ENCODE measurements around the gene SMAP2. TPM values are rescaled to one million over a fixed set of nuclear protein-coding genes. Genes with fewer than 3 reads are reported as not detected.

SMAP2 gene
- total and polyA plus RNA-seq, 2 of the 4 experiments (the other 2 are of a cell fraction), result 30.1 to 31.0 TPM

DNA sequence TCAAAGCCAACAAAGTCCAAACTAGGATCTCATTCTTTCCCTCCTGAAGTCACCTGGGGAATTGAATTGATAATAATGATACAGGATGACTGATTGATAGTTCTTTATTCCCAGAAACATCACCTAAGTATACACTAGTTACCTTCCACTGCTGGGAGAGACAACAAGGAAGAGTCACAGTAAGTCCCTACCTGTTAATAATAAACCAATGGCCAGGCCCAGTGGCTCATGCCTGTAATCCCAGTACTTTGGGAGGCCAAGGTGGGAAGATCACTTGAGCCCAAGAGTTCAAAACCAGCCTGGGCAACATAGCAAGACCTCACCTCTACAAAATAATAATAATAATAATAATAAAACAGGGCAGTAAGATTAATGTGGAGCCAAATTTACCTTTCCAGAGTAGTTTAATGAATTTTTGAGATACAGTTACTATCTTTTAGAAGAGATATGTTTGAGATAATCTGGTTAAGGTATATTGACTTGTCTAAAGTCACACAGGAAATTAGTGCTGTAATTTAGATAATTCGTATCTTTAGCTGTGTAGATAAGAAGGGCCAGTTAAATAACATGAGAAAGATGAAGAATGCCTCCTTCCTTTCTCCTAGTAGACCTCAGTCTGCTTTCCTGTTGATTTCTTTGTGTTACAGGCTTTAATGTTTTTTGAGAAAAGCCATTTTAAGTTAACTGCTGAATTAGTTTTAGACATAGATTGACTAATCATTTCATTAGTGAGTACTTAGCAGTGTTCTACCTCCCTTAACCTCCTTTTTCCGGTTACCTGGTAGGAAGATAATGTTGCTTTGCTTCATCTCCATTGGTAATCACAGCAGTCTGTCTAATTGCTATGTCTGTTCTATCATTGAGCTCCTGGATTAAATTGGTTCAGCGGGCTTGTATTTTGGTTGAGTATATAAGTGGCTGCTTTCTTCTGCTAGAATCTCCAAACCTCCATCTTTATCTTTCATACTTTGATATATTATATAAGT is 22.0 kb downstream of the SMAP2 start:
- H3K4me2 ChIP-seq (ENCODE audit: low read depth, low read length), result peak overlapping the region; percentile 27; the same call in 1 of the 2 replicates
- no CpG with 5 or more reads among the region's 3 CpGs for WGBS, 2 experiments (ENCODE audit: extremely low coverage in 2 of 2, insufficient read length in 1 of 2)
- no peak overlapping the region for H2AFZ ChIP-seq (replicated peaks; ENCODE audit: low read length, poor library complexity)
- H3K9me3 ChIP-seq (ENCODE audit: control insufficient read depth, insufficient read depth, low read length), result no peaks in the 10 kb centered on the region
- H3K27ac ChIP-seq (ENCODE audit: insufficient read depth, low read length), result no peak overlapping the region
- DNase-seq, result no peak
- H3K4me1 ChIP-seq (ENCODE audit: control insufficient read depth, insufficient read depth, low read length), result peaks cover 10% of the 10 kb centered on the region
- H4K8ac ChIP-seq (ENCODE audit: low read depth in 2 of 2, low read length in 2 of 2), result peak overlapping the region in 1 of 2 experiments; percentile 61; a peak in 1 of 4 replicates
- H3K4ac ChIP-seq (ENCODE audit: low read depth, low read length), result no peak overlapping the region
- H2AK9ac ChIP-seq (replicated peaks; ENCODE audit: low read depth, low read length, poor library complexity), result no peak overlapping the region
- peaks cover 28 to 85% of the 10 kb centered on the region in 2 experiments for H3K79me1 ChIP-seq (ENCODE audit: low read depth in 1 of 2, low read length in 2 of 2)
- no TSS peak for BruUV-seq (replicated peaks)
- H3K27me3 ChIP-seq (ENCODE audit: control insufficient read depth, insufficient read depth, low read length), result no peaks in the 10 kb centered on the region
- H4K91ac ChIP-seq (ENCODE audit: insufficient read depth, low read depth, low read length), result 0 out of 2 replicates have a peak overlapping the region, but pooled peaks have one; percentile 10
- ChIA-PET CTCF (interaction anchor here (1.0 kb wide), 1 partner anchor 9 kb away, joined by 3 read pairs; no protein-coding TSS in a partner anchor), POLR2A (ENCODE audit: unreplicated experiment) (no interaction called here)
- peak overlapping the region; percentile 52; the same call in 1 of the 2 replicates for H3K18ac ChIP-seq (ENCODE audit: low read depth, low read length)
- peaks cover 7% of the 10 kb centered on the region for H3K9me1 ChIP-seq (ENCODE audit: insufficient read depth, low read length)
- H3K14ac ChIP-seq (replicated peaks; ENCODE audit: low read depth, low read length), result 0 out of 2 replicates have a peak overlapping the region, but pooled peaks have one; percentile 10
- H3K9ac ChIP-seq (ENCODE audit: low read depth, low read length), result no peak overlapping the region
- dilution Hi-C loops (cut with HindIII; ENCODE audit: low sequenced_read_pairs, unreplicated experiment), result no loop called here
- H2BK5ac ChIP-seq (ENCODE audit: low read depth, low read length, poor library complexity, severe bottlenecking), result peak overlapping the region; percentile 41
- in situ Hi-C loops (cut with MboI; ENCODE audit: low sequenced_read_pairs), result no loop called here
- no peak overlapping the region for H2BK120ac ChIP-seq (ENCODE audit: low read depth, low read length)
- no peak overlapping the region; the same call in 2 of the 3 replicates for H2BK15ac ChIP-seq (ENCODE audit: low read depth, low read length)
- 0 out of 2 replicates have a peak overlapping the region, but pooled peaks have one; percentile 27 for H2BK20ac ChIP-seq (ENCODE audit: low read depth, low read length)
- no peak overlapping the region for H4K5ac ChIP-seq (ENCODE audit: low read depth, low read length)
- H3K36me3 ChIP-seq (ENCODE audit: control insufficient read depth, insufficient read depth, low read length), result no peaks in the 10 kb centered on the region
- no peak overlapping the region for H3K4me3 ChIP-seq (ENCODE audit: insufficient read depth, low read depth, low read length)
- no peak for ATAC-seq (ENCODE audit: low read depth)
- no peak overlapping the region for H3K56ac ChIP-seq (ENCODE audit: extremely low read depth, insufficient read depth, low read length)
- peaks cover 23% of the 10 kb centered on the region; the same call in 1 of the 2 replicates for H4K20me1 ChIP-seq (ENCODE audit: insufficient read depth, low read length)
- peak overlapping the region; percentile 13; the same call in 1 of the 2 replicates for H2AK5ac ChIP-seq (ENCODE audit: low read depth, low read length)
- peak overlapping the region; percentile 18; the same call in 1 of the 2 replicates for H3K23ac ChIP-seq (ENCODE audit: low read depth, low read length)
- intact Hi-C loops (cut with micrococcal nuclease), result no loop called here
- TF ChIP-seq NFE2L2 (IDR thresholded peaks at IDR 0.05; ENCODE audit: low read depth, low read length), result no peak
- TF ChIP-seq MXI1 (IDR thresholded peaks at IDR 0.05; ENCODE audit: borderline replicate concordance, low read depth, low read length), result no peak
- TF ChIP-seq RFX5 (IDR thresholded peaks at IDR 0.05; ENCODE audit: low read depth, low read length), result no peak
- TF ChIP-seq ELK1 (IDR thresholded peaks at IDR 0.05; ENCODE audit: borderline replicate concordance, low read depth, low read length), result no peak
- no peak for TF ChIP-seq BHLHE40 (IDR thresholded peaks at IDR 0.05; ENCODE audit: low read depth, low read length)
- TF ChIP-seq SMC3 (IDR thresholded peaks at IDR 0.05; ENCODE audit: low read depth, low read length), result no peak
- TF ChIP-seq MAZ (IDR thresholded peaks at IDR 0.05; ENCODE audit: borderline replicate concordance, low read depth, low read length), result no peak
- no peak for TF ChIP-seq CTCF (conservative IDR thresholded peaks at IDR 0.05; ENCODE audit: low read depth, low read length)
- TF ChIP-seq USF2 (IDR thresholded peaks at IDR 0.05; ENCODE audit: low read depth, low read length), result no peak
- no peak for TF ChIP-seq RCOR1 (IDR thresholded peaks at IDR 0.05; ENCODE audit: insufficient replicate concordance, low read length)
- TF ChIP-seq FOS (IDR thresholded peaks at IDR 0.05; ENCODE audit: low read depth, low read length), result no peak
- TF ChIP-seq CEBPB (IDR thresholded peaks at IDR 0.05; ENCODE audit: low read depth, low read length), result no peak

Measured in IMR-90 (cell line).